Measurements from ENCODE around the gene TMEM164.

TMEM164 gene

DNA sequence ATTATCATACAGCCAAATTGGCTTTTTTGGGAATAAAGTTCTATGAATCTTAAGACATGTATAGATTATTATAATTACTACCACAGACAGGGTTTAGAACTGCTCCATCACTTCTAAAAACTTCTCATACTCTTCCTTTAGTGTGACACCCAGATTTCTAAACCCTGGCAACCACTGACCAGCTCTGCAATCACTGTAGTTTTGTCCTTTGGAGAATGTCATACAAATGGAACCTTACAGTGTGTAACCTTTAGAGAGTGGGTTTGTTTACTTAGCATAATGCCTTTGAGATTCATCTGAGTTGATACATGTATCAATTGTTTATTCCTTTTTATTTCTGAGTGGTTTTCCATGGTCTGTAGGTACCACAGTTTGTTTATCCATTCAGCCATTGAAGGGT is 95.0 kb downstream of the TMEM164 start:
- no peak overlapping the region for H3K4me3 ChIP-seq (ENCODE audit: insufficient read depth, low read depth, low read length)
- H3K27ac ChIP-seq (ENCODE audit: insufficient read depth, low read depth, low read length, poor library complexity, severe bottlenecking): no peak overlapping the region
- H3K27me3 ChIP-seq (ENCODE audit: control insufficient read depth, insufficient read depth, low read length, poor library complexity, severe bottlenecking): no peaks in the 10 kb centered on the region
- no peaks in the 10 kb centered on the region for H3K4me1 ChIP-seq (ENCODE audit: control insufficient read depth, insufficient read depth, low read length)
- H3K36me3 ChIP-seq (ENCODE audit: control insufficient read depth, insufficient read depth, low read length): no peaks in the 10 kb centered on the region
- no peaks in the 10 kb centered on the region for H3K9me3 ChIP-seq (ENCODE audit: control insufficient read depth, low read length)

DNA sequence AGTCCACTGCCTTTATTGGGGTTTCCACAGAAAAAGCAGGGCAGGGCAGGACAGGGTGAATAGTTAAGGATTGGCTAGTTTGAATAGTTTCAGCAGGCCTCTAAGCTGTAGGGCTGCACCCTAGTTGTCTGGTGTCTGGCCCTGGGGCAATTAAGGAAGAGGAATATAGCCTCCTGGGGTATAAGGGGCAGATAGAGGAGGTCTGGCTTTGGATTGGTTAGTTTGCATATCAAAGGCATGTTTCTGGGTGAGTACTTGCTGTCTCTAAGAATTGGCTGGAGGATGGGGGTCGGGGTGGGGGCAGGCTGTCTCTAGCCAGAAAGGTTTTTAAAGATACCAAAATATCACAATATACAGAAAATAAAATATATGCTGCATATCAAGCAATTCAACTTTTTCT is 100.4 kb downstream of the TMEM164 start:
- no peaks in the 10 kb centered on the region for H3K9me3 ChIP-seq (ENCODE audit: control insufficient read depth, low read length)
- no peaks in the 10 kb centered on the region for H3K36me3 ChIP-seq (ENCODE audit: control insufficient read depth, insufficient read depth, low read length)
- no CpG with 5 or more reads among the region's 1 CpG for WGBS, 2 experiments
- H3K27ac ChIP-seq (ENCODE audit: insufficient read depth, low read depth, low read length, poor library complexity, severe bottlenecking): no peak overlapping the region
- H3K4me1 ChIP-seq (ENCODE audit: control insufficient read depth, insufficient read depth, low read length): no peaks in the 10 kb centered on the region
- no peaks in the 10 kb centered on the region for H3K27me3 ChIP-seq (ENCODE audit: control insufficient read depth, insufficient read depth, low read length, poor library complexity, severe bottlenecking)
- H3K4me3 ChIP-seq (ENCODE audit: insufficient read depth, low read depth, low read length): no peak overlapping the region

DNA sequence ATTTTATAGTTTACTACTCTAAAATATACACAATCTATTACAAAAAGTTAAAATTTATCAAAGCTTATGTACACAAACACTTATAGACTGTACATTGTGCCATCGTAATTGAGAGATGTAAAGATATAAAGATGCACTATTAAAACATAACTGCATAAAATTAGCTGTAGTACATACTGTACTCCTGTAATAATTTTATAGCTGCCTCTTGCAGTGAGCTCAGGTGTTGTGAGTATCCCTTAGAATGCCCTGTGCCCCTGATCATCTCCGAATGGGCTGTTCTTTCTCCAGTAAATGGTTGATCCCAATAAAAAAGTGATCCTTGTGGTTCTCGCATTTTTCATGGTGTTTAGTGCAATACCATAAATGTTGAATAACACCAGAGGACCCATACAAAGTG is 101.2 kb downstream of the TMEM164 start:
- Histone ChIP-seq H3K4me3 (ENCODE audit: insufficient read depth, low read depth, low read length) (no peak overlapping the region), H3K27ac (ENCODE audit: insufficient read depth, low read depth, low read length, poor library complexity, severe bottlenecking) (no peak overlapping the region), H3K27me3 (ENCODE audit: control insufficient read depth, insufficient read depth, low read length, poor library complexity, severe bottlenecking) (no peaks in the 10 kb centered on the region), H3K4me1 (ENCODE audit: control insufficient read depth, insufficient read depth, low read length) (no peaks in the 10 kb centered on the region), H3K9me3 (ENCODE audit: control insufficient read depth, low read length) (no peaks in the 10 kb centered on the region), H3K36me3 (ENCODE audit: control insufficient read depth, insufficient read depth, low read length) (no peaks in the 10 kb centered on the region)
- WGBS, 2 experiments: 96 to 100% methylated on average over 1 to 2 of the region's 3 CpGs

GRCh38 chrX:110108381-110108821 is 105.5 kb downstream of the TMEM164 start:
- Histone ChIP-seq H3K9me3 (ENCODE audit: control insufficient read depth, low read length) (no peaks in the 10 kb centered on the region), H3K27ac (ENCODE audit: insufficient read depth, low read depth, low read length, poor library complexity, severe bottlenecking) (no peak overlapping the region), H3K4me1 (ENCODE audit: control insufficient read depth, insufficient read depth, low read length) (no peaks in the 10 kb centered on the region), H3K27me3 (ENCODE audit: control insufficient read depth, insufficient read depth, low read length, poor library complexity, severe bottlenecking) (no peaks in the 10 kb centered on the region), H3K4me3 (ENCODE audit: insufficient read depth, low read depth, low read length) (no peak overlapping the region), H3K36me3 (ENCODE audit: control insufficient read depth, insufficient read depth, low read length) (no peaks in the 10 kb centered on the region)
- WGBS, 2 experiments: 69 to 92% methylated on average over 2 of the region's 3 CpGs

DNA sequence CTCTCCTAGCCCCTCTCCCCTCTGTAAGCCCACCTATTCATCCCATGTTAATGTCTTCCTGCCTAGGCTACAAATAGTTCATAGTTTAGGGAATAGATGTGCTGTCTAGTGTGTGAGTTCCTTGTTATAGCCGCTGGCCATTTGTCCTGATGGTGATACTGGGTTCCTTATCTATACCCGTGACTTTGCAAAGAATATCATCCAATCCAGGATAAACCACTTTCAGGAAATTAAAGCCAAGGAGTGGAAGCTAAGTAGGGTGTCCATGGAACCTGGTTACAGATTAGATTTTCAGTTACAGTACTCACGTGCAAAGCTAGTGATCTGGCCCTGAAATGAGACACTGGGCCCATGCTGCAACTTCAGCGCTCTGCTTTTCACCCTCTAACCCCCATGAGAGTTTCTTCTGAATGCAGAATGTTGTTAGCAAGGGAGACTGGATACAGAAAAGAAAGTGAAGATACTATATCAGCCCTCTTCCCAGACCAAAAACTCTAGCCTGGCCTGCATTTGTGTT is 111.4 kb downstream of the TMEM164 start:
- Histone ChIP-seq H3K36me3 (ENCODE audit: control insufficient read depth, insufficient read depth, low read length) (no peaks in the 10 kb centered on the region), H3K4me1 (ENCODE audit: control insufficient read depth, insufficient read depth, low read length) (no peaks in the 10 kb centered on the region), H3K4me3 (ENCODE audit: insufficient read depth, low read depth, low read length) (no peak overlapping the region), H3K9me3 (ENCODE audit: control insufficient read depth, low read length) (no peaks in the 10 kb centered on the region), H3K27me3 (ENCODE audit: control insufficient read depth, insufficient read depth, low read length, poor library complexity, severe bottlenecking) (no peaks in the 10 kb centered on the region), H3K27ac (ENCODE audit: insufficient read depth, low read depth, low read length, poor library complexity, severe bottlenecking) (no peak overlapping the region)
- 97 to 100% methylated on average over 2 to 3 of the region's 4 CpGs for WGBS, 2 experiments

- 81% methylated on average over 4 of the region's 4 CpGs; no CpG with 5 or more reads in 1 of the 2 experiments for WGBS, 2 experiments
- H3K9me3 ChIP-seq (ENCODE audit: control insufficient read depth, low read length): no peaks in the 10 kb centered on the region
- no peak overlapping the region for H3K27ac ChIP-seq (ENCODE audit: insufficient read depth, low read depth, low read length, poor library complexity, severe bottlenecking)
- no peak overlapping the region for H3K4me3 ChIP-seq (ENCODE audit: insufficient read depth, low read depth, low read length)
- no peaks in the 10 kb centered on the region for H3K36me3 ChIP-seq (ENCODE audit: control insufficient read depth, insufficient read depth, low read length)
- H3K27me3 ChIP-seq (ENCODE audit: control insufficient read depth, insufficient read depth, low read length, poor library complexity, severe bottlenecking): no peaks in the 10 kb centered on the region
- no peaks in the 10 kb centered on the region for H3K4me1 ChIP-seq (ENCODE audit: control insufficient read depth, insufficient read depth, low read length)
Measured at GRCh38 chrX:110116066-110116980, 113.4 kb downstream of the TMEM164 start.

DNA sequence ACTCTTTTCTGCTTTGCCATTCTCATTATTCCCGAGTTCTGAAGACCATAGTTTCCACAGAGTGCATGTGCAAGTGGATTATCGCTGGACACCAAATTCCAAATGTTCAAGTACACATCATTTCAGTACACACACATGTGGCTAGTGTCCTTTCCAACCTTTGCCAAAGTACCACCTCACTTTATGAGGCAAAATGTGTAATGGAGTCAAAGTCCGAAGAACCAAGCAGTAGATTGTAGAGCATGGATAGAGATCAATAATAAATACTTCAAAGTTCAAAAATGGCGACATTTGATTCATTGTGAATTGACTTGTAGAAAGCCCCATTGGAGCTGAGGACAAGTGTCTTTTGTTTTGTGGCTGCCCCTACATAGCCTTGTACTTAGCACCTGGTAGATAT is 115.6 kb downstream of the TMEM164 start:
- 96 to 100% methylated on average over 3 to 4 of the region's 4 CpGs for WGBS, 2 experiments
- Histone ChIP-seq H3K36me3 (ENCODE audit: control insufficient read depth, insufficient read depth, low read length) (no peaks in the 10 kb centered on the region), H3K9me3 (ENCODE audit: control insufficient read depth, low read length) (no peaks in the 10 kb centered on the region), H3K4me1 (ENCODE audit: control insufficient read depth, insufficient read depth, low read length) (no peaks in the 10 kb centered on the region), H3K4me3 (ENCODE audit: insufficient read depth, low read depth, low read length) (no peak overlapping the region), H3K27ac (ENCODE audit: insufficient read depth, low read depth, low read length, poor library complexity, severe bottlenecking) (no peak overlapping the region), H3K27me3 (ENCODE audit: control insufficient read depth, insufficient read depth, low read length, poor library complexity, severe bottlenecking) (no peaks in the 10 kb centered on the region)

DNA sequence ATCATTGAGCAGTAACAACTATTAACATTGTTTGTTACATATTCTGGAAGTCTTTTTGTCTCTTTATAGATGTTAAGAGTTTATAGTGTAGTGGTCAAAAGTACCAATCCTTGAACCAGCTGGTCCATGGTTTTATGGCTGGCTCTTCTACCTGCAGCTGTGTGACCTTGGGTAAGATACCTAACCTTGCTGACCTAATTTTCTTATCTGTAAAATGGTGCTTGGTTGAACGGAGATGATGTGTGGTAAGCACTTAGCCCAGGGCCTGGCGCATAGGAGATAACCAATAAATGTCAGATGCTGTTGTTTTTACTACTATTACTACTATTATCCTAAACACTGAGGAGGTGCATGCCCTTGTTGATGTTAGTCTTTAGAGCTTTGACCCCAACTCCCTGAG is 116.6 kb downstream of the TMEM164 start:
- Histone ChIP-seq H3K27ac (ENCODE audit: insufficient read depth, low read depth, low read length, poor library complexity, severe bottlenecking) (no peak overlapping the region), H3K4me3 (ENCODE audit: insufficient read depth, low read depth, low read length) (no peak overlapping the region), H3K36me3 (ENCODE audit: control insufficient read depth, insufficient read depth, low read length) (no peaks in the 10 kb centered on the region), H3K27me3 (ENCODE audit: control insufficient read depth, insufficient read depth, low read length, poor library complexity, severe bottlenecking) (no peaks in the 10 kb centered on the region), H3K9me3 (ENCODE audit: control insufficient read depth, low read length) (no peaks in the 10 kb centered on the region), H3K4me1 (ENCODE audit: control insufficient read depth, insufficient read depth, low read length) (no peaks in the 10 kb centered on the region)
- WGBS, 2 experiments: 75% methylated on average over 1 of the region's 2 CpGs; no CpG with 5 or more reads in 1 of the 2 experiments

- Histone ChIP-seq H3K9me3 (ENCODE audit: control insufficient read depth, low read length) (no peaks in the 10 kb centered on the region), H3K27me3 (ENCODE audit: control insufficient read depth, insufficient read depth, low read length, poor library complexity, severe bottlenecking) (no peaks in the 10 kb centered on the region)
- WGBS, 2 experiments: 82 to 85% methylated on average over 2 of the region's 2 CpGs
Measured at GRCh38 chrX:110120025-110120424, 117.1 kb downstream of the TMEM164 start.

GRCh38 chrX:110123331-110123782 is 120.4 kb downstream of the TMEM164 start:
- H3K36me3 ChIP-seq (ENCODE audit: control insufficient read depth, insufficient read depth, low read length): no peaks in the 10 kb centered on the region
- WGBS, 2 experiments: 87 to 93% methylated on average over 3 of the region's 3 CpGs
- H3K4me3 ChIP-seq (ENCODE audit: insufficient read depth, low read depth, low read length): no peak overlapping the region
- no peak overlapping the region for H3K27ac ChIP-seq (ENCODE audit: insufficient read depth, low read depth, low read length, poor library complexity, severe bottlenecking)
- no peaks in the 10 kb centered on the region for H3K9me3 ChIP-seq (ENCODE audit: control insufficient read depth, low read length)
- H3K27me3 ChIP-seq (ENCODE audit: control insufficient read depth, insufficient read depth, low read length, poor library complexity, severe bottlenecking): no peaks in the 10 kb centered on the region
- H3K4me1 ChIP-seq (ENCODE audit: control insufficient read depth, insufficient read depth, low read length): no peaks in the 10 kb centered on the region

More at GRCh38 chrX:110120025-110120424, 117.1 kb downstream of the TMEM164 start:
- no peak overlapping the region for H3K27ac ChIP-seq (ENCODE audit: insufficient read depth, low read depth, low read length, poor library complexity, severe bottlenecking)
- no peaks in the 10 kb centered on the region for H3K4me1 ChIP-seq (ENCODE audit: control insufficient read depth, insufficient read depth, low read length)
- H3K4me3 ChIP-seq (ENCODE audit: insufficient read depth, low read depth, low read length): no peak overlapping the region
- no peaks in the 10 kb centered on the region for H3K36me3 ChIP-seq (ENCODE audit: control insufficient read depth, insufficient read depth, low read length)
